ENCODE results near the gene EXD3.
"Not testable (repeated sequence)": the region's sequence is repeated elsewhere in the genome, so short reads cannot be mapped to it uniquely, and the experiment has no call there.

Gene EXD3

DNA sequence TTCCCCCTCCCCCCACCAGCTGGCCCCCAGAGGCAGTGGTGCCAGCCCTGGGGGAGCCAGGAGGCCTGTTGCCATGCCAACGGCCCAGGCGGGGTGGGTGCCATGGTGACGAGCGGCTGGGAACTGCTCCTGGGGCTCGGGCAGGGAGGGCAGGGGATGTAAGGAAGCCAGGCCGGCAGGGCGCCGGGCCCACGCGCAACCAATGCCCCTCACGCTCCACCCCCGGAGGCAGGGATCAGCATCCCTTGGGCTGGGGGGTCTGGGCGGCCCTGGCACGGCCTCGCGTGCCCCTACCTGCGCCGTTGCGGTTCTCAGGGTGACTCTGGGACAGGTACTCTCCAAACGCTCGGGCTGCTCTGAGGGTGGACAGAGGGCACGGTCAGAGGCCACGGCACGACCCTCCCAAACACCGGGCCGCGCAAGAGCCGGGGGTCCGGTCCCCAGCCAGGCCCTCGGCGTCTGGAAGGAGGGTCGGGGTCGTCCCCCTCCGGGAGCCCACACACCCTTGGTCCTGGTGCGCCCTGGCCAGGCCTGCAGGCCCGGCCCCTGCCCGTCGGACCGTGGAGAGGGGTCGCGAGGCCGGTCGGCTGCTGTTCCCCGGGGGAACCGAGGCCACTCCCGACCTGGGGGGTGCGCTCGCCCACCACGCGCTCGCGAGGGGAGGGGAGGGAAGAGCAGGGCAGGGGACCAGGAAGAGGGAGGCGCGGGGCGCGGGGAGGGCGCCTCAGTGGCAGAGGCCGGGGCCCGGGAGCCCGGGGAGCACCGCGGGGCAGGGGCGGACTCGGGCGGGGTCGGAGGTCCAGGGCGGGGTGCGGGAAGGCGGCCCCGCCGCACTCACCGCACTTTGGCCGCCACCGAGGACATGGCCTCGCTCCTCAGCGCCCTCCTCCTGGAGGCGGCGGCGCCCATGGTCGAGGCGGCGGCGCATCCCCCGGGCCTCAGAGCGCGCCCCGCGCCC, 35.5 kb upstream of the EXD3 start:
- no peak for DNase-seq

DNA sequence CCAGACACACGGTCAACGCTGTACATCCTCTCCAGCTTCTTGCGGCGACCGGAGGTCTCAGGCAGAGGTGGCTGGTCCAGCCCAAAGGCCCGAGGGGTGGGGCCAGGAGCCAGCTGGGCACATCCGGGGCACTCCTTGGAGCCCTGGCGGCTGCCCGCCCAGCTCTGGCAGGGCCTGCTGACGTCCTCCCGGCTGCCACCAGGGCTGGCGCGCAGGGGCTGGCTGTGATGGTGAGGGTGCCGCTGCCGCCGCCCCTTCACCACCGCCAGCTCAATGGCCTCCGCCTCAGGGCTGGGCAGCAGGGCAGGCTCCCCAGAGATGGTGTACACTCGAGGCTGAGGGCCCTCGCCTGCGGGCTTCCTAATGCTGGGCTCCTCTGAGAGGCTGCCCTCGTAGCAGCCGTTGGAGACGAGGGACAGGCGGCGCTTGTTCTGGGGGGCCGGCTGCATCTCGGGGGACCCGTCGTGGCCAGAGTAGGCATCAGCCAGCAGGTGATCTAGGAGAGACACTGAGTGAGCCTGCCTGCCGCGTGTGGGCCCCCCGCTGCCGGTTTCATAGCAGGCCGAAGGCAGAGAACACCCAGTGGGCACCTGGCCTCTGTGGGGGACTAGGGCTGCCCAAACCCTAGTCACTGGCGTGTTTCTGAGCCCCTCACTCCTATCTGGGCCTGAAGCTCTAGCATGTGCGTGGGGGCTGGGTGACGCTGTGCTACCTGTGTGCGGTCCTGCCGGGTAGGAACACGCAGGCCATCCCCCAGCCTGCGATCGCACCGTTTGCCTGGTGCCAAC, 34.6 kb upstream of the EXD3 start:
- no peak for DNase-seq

DNA sequence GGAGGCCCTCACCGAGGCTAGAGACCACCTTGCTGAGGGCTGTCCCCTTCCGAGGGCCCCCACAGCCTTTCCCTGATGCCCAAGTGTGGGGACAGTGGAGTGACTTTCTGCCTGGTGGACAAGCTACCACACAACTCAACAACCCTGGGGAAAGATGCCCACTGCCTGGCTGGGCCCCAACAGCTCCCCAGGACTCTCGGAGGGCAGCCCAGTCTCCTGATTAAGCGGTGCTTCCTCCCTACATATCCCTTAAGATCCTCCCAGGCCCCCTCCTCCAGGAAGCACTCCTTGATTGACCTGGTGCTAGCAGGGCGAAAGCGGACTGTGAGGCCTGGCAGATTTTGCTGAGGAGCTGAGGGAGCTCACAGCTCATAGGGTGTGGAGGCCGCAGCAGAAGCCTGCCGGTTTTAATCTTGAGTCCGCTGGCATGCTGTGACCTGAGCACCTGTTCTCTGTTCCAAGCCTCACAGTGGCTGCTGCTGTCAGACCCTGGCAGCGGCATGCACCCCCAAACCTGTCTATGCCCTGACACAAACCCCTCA, 34.0 kb upstream of the EXD3 start:
- no peak for DNase-seq

DNA sequence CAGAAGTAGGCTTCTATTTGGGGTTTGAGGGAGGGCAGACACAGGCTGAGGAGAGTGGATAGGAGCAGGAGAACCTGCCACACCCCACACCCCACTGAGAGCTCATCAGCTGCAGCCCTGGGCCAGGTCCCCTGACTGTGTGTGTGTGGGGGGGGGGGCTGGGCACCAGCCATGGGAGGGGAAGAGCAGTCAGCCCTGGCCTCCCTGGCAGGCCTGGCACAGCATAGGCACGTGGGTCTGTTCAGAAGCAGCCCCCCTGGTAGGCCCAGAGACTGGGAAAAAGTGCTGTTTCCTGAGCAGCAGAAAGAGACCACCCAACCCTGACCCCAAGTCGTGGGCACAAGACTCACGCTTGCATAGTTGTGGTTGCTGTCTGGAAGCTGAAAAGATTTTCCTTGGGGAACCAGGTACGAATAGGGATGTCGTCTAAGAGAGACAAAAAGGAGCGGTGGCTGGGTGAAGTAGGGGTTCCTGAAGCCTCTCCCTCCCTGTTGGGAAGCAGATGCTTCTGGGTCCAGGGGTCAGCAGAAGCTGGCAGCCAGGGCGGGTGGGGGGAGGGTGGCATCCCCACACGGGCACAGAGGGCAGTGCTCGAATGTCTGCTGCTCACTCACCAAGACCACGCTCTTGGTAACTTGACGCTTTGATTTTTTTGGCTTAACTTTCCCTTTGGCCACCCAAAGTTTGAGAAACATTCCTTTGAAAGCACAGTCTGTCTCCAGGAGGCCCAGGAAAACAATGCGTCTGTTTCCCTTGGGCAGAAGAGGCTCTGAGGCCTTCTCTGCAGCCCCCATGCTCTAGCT, 33.3 kb upstream of the EXD3 start:
- DNase-seq: no peak

DNA sequence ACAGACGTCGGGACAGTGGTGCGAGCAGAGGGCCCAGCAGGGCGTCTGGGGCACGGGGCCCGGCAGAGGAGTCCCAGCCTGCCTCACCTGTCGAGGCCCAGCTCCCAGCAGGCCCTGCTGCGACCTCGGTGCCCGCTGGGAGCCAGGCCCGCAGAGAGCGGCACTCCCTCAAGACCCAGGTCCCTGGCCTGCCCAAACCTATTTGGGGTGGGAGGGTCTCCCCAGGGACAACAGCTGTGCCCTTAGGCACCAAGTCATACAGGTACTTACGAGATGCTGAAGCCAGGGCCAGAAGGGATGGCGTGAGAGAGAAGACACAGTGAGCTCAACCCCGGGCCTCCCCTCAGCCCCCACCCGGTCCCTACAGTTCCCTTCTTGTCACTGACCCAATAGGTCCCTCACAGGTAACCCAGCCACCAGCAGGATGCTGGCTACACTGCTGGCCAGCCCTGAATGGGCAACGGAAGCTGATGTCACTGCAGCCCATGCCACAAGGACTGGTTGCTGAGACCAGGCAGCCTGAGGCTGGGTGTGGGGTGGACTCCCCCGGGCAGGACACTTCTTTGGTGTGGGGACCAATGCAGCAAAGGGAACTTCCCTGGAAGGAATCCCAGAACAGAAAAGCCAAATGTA, 32.5 kb upstream of the EXD3 start:
- no peak for DNase-seq

DNA sequence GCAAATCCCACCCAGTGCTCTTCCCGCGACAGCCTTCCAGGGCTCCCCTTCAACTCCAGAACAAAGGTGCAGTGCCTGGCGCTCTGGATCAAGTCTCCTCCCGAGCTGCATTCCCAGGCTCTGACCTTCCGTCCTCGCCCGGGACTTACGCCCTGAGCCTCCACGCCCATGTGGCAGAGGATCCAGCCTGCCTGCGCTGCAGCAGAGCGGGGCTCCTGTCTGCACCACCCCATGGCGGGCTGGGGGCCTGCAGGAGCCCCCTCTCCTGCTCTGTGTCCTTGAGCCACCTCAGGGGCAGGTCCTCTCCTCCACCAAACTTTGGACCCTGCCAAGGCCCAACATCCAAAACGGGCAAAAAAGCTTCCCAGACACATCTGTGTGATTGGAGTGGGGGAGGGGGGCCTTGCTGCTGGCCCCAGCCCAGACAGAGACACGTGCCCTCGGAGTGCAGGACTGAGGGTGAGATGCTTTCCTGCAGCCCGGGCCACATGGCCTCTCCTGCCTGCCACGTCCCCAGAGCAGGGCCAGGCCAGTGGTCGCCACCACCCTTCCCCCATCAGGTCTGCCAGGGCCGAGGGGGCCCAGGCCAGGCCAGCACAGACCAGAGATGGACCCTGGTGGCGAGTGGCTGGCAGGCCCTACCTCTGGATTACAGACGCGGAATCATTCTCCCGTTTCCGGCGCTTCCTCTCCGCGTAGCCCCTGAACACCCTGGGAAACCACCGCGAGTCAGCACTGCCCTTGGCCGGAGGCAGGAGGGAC, 31.8 kb upstream of the EXD3 start:
- no peak for DNase-seq

DNA sequence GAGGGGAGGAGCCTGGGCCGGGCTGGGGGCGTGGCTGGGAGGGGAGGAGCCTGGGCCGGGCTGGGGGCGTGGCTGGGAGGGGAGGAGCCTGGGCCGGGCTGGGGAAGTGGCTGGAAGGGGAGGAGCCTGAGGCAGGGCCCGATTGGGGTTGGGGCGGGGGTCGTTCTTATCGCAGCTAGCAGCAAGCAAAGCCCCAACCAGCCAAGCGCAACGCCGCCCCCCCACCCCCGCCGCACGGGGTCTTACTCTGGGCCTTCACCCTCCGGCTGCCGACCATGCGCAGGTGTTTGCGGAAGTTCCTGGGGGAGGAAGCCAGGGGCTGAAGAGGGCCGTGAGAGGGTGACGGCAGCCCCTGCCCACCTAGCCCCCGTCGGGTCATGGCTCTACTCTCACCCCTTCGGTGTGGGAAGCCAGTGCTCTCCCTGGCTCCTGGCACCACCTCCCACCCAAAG, 31.2 kb upstream of the EXD3 start:
- no peak for DNase-seq

DNA sequence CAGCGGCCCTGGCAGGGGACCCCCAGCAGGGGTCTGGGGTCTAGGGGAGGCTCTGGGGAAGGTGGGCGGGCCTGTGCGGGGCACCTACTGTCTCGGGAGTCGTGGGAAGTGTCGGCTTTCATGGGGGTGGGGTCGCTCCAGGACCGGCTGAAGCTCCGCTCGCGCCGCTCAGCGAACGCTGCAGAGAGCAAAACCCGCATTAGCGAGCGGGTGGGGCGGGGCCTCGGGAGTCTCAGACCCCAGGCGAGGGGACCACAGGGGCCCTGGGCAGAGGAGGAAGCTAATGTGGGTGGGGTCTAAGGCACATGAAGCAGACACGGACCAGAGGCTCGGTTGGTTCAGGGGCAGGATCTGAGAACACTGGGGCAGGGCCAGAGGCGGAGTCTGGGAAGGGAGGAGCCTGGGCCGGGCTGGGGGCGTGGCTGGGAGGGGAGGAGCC, 30.7 kb upstream of the EXD3 start:
- no peak for DNase-seq

DNA sequence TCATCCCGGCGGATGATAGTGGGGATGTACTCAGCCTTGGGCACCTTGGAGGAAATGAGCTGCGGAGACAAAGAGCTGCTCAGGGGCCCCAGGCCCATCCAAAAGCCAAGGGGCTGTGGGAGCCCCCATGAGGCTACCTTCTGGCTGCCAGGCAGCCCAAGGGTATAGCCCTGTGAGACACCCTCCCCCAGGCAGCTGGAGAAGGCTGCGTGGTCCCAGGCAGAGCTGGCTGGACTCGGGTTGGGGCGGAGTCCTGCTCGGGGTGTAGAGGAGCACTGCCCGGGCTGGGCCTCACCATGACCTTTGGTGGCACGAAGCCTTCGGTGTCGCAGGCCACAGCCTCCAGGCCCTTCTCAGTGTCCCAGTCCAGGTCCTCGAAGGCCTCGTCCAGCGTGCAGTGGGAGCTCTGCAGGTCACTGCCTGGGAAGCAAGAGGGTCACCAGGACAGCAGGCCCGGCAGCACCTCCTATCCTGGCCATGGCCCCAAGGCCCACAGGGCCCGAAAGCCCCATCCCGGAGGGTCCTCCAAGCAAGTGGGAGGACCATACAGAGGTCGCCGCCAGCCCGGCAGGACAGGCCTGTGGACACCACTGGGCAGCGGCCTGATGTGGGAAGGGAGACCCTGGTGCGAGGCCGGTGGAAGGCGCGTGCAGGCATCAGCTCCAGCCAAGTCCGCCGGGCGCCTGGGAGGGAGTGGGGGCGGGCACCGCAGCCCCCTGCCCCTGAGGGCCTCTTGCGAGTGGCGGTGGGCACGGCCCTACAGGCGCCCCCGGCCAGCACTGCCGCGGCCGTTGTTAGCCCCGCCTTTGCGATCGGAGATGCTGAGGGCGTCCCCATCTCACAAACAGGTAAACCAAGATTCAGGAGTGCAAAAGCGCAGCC, 30.0 kb upstream of the EXD3 start:
- no peak for DNase-seq

DNA sequence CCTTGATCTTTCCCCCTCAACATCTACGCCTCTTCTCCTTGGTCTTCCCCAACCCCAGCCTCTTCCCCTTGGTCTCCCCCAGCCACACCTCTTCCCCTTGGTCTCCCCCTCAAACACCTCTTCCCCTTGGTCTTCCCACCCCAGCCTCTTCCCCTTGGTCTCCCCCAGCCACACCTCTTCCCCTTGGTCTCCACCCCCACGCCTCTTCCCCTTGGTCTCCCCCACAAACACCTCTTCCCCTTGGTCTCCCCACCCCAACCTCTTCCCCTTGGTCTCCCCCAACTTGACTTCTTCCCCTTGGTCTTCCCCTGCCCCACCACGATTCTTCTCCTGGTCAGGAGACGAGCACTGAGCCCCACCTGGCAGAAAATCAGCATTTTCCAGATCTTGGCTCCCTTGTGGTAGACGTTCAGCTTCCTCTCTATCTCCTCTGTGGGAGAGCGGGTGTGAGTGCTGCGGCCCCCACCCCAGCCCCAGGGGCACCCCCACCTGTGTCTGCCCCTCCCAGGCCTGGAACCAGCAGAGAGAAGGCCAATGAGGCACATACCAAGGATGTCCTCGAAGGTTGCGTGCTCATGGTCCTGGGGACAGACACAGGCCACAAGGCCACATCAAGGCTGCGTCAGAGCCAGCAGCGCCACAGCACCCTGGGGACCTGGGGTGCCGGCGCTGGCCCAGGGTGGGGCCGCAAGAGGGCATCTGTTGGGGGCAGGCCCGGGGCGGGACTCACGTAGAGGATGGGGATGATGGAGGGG, 29.2 kb upstream of the EXD3 start:
- DNase-seq: no peak

DNA sequence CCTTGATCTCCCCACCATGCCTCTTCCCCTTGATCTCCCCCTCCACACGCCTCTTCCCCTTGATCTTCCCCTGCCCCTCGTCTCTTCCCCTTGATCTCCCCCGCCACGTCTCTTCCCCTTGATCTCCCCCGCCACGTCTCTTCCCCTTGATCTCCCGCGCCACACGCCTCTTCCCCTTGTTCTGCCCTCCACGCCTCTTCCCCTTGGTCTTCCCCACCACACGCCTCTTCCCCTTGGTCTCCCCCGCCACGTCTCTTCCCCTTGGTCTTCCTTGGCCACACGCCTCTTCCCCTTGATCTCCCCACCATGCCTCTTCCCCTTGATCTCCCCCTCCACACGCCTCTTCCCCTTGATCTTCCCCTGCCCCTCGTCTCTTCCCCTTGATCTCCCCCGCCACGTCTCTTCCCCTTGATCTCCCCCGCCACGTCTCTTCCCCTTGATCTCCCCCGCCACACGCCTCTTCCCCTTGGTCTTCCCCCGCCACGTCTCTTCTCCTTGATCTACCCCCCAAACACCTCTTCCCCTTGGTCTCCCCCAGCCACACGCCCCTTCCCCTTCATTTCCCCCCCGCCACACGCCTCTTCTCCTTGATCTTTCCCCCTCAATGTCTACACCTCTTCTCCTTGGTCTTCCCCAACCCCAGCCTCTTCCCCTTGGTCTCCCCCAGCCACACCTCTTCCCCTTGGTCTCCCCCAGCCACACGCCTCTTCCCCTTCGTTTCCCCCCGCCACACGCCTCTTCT, 28.5 kb upstream of the EXD3 start:
- not testable (repeated sequence) for DNase-seq

DNA sequence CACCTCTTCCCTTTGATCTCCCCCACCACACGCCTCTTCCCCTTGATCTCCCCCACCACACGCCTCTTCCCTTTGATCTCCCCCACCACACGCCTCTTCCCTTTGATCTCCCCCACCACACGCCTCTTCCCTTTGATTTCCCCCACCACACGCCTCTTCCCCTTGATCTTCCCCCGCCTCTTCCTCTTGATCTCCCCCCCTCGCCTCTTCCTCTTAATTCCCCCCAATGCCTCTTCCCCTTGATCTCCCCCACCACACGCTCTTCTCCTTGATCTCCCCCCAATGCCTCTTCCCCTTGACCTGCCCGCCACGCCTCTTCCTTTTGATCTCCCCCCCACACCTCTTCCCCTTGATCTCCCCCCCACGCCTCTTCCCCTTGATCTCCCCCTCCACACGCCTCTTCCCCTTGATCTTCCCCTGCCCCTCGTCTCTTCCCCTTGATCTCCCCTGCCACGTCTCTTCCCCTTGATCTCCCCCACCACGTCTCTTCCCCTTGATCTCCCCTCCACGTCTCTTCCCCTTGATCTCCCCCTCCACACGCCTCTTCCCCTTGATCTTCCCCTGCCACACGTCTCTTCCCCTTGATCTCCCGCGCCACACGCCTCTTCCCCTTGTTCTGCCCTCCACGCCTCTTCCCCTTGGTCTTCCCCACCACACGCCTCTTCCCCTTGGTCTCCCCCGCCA, 27.7 kb upstream of the EXD3 start:
- not testable (repeated sequence) for DNase-seq

DNA sequence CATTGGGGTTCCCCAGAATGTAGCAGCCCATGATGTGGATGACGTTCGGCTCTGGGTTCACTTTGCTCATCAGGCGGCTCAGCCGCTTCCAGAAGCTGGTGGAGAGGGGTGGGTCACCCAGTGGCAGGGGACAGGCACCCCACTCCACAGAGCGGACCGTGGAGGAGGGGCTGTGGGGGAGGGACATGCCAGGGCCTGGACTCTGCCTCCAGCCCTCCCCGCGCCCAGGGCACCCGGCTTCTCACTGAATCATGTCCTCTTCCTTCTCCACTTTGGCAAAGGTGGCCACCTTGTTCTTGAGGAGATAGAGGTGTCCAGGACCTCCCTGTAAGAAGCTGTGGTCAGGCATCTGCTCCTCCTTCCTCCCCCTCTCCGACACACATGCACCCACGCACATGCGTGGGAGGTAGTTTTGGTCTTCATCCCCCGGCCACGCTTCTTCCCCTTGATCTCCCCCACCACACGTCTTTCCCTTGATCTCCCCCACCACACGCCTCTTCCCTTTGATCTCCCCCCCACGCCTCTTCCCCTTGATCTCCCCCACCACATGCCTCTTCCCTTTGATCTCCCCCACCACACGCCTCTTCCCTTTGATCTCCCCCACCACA, 27.1 kb upstream of the EXD3 start:
- DNase-seq: no peak

DNA sequence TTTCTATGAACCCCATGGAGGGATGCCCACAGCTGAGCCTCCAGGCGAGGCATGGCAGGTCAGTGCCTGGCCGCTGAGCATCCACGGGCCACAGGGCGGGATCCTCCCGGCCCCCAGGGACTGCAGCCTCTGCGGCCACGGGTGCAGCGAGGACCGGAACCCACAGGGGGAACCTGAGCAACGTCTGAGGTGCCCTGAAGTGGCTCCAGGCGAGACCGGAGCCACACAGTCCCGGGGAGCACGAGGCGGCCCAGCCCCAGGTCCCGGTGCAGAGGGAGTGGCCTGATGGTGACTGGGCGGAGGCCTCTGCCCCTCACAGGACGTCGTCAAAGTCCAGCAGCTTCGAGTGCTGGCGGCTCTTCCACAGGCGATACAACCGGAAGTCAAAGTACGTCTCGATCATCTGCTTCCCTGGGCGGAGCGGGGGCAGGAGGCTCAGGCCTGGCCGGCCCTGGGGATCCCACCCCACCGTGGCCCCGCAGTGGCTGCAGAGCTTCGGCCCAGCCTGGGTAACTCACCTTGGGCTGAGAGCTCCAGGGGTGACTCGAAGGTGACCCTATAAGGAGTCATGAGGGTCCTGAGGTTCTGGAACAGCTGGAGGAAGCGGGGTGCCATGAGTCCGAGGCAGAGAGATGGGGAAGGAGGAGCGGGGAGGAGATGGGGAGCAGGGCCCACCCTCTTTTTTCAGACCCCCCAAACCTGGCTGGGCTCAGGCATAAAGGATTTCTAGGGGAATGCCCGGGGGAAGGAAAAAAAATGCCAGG, 26.3 kb upstream of the EXD3 start:
- no peak for DNase-seq

DNA sequence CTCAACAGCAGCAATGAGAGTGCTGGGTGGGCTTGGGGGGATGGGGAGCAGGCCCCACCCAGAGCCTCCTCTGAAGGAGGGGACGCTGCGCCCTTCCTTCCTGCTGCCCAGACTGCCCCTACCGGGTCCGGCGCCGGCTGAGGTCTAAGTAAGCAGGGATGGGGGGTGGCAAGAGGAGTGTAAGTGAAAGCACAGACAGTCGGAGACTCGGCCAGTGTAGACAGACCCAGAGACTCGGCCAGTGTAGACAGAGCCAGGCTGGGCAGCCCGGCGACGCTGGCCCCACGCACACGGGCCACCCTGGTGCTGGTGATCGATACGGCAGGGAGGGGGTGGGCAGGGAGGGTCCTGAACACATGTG, 25.6 kb upstream of the EXD3 start:
- no peak for DNase-seq

DNA sequence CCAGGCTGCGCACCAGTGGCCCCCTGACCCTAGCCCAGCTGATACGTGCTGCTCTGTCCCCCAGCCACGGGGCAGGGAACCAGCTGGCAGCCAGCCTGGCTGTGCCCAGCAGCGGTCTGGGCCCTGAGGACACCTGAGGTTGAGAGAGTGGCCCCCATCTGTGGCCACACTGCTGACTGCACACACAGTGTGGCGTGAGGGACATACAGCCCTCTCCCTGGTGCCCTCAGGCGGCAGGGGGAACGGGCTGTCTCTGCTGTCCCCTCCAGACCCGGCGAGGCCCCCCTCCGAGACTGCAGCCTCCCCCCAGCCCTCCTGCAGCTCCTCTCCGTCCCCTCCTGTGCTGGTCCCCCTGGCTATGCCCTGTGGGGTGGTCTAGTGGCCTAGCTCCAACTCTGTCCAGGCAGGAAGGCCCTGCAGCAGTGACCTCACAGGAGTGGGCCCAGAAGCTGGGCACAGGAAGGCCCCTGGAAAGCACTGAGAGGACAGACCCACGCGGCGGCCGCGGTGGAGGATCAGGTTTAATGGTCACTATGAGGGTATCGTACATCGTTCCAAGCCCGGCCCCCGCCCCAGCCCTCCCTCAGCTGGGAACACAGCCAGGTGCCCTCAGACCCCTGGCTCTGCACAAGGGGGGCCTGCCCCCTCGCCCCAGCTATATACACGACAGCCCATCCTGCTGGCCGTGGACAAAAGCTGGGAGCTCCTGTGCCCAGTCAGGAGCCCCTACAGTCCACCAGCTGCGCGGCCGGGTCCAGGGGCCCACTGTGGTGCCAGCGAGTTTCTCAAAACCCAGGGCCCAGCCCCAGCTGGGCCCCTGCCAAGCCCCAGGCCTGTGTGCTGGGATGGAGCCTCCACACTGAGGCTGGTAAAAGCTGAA, 25.0 kb upstream of the EXD3 start:
- DNase-seq: no peak
